ENCODE results near the gene MYO16. TPM values are rescaled to one million over a fixed set of nuclear protein-coding genes. Genes with fewer than 3 reads are reported as not detected.

The MYO16 gene
- total RNA-seq, 6 experiments from 2014 or later: not detected

- Mint-ChIP-seq H3K27me3 (ENCODE audit: insufficient read depth) (peaks cover 2% of the 10 kb centered on the region; the same call in 1 of the 2 replicates), H3K4me3 (no peak overlapping the region), H3K4me1 (ENCODE audit: low read depth) (no peaks in the 10 kb centered on the region), H3K27ac (no peak overlapping the region), H3K9me3 (no peaks in the 10 kb centered on the region), H3K36me3 (ENCODE audit: low read depth) (no peaks in the 10 kb centered on the region)
- no peak for TF ChIP-seq CTCF (IDR thresholded peaks at IDR 0.05)
- DNase-seq: no peak
Measured at GRCh38 chr13:109114162-109114561, 484.8 kb downstream of the MYO16 start.

- no peak overlapping the region for H3K4me3 Mint-ChIP-seq
- no peak overlapping the region for H3K27ac Mint-ChIP-seq
- peaks cover 2% of the 10 kb centered on the region; the same call in 1 of the 2 replicates for H3K27me3 Mint-ChIP-seq (ENCODE audit: insufficient read depth)
- no peak for TF ChIP-seq CTCF (IDR thresholded peaks at IDR 0.05)
- H3K9me3 Mint-ChIP-seq: no peaks in the 10 kb centered on the region
- DNase-seq: no peak
- H3K36me3 Mint-ChIP-seq (ENCODE audit: low read depth): no peaks in the 10 kb centered on the region
- no peaks in the 10 kb centered on the region for H3K4me1 Mint-ChIP-seq (ENCODE audit: low read depth)
Measured at GRCh38 chr13:109114991-109115390, 485.6 kb downstream of the MYO16 start.

- no peak overlapping the region for H3K27ac Mint-ChIP-seq
- no peaks in the 10 kb centered on the region for H3K9me3 Mint-ChIP-seq
- no peak for DNase-seq
- H3K4me1 Mint-ChIP-seq (ENCODE audit: low read depth): no peaks in the 10 kb centered on the region
- peaks cover 2% of the 10 kb centered on the region; the same call in 1 of the 2 replicates for H3K27me3 Mint-ChIP-seq (ENCODE audit: insufficient read depth)
- no peak overlapping the region for H3K4me3 Mint-ChIP-seq
- no peaks in the 10 kb centered on the region for H3K36me3 Mint-ChIP-seq (ENCODE audit: low read depth)
- TF ChIP-seq CTCF (IDR thresholded peaks at IDR 0.05): no peak
Measured at GRCh38 chr13:109118521-109118920, 489.1 kb downstream of the MYO16 start.

- Mint-ChIP-seq H3K36me3 (ENCODE audit: low read depth) (no peaks in the 10 kb centered on the region), H3K27me3 (ENCODE audit: insufficient read depth) (no peaks in the 10 kb centered on the region), H3K4me1 (ENCODE audit: low read depth) (no peaks in the 10 kb centered on the region), H3K27ac (no peak overlapping the region), H3K9me3 (no peaks in the 10 kb centered on the region), H3K4me3 (no peak overlapping the region)
- TF ChIP-seq CTCF (IDR thresholded peaks at IDR 0.05): no peak
- DNase-seq: no peak
Measured at GRCh38 chr13:109119896-109120295, 490.5 kb downstream of the MYO16 start.

- Mint-ChIP-seq H3K36me3 (ENCODE audit: low read depth) (no peaks in the 10 kb centered on the region), H3K4me1 (ENCODE audit: low read depth) (no peaks in the 10 kb centered on the region), H3K4me3 (no peak overlapping the region), H3K27ac (no peak overlapping the region), H3K9me3 (no peaks in the 10 kb centered on the region), H3K27me3 (ENCODE audit: insufficient read depth) (peaks cover 6% of the 10 kb centered on the region)
- no peak for TF ChIP-seq CTCF (IDR thresholded peaks at IDR 0.05)
- DNase-seq: no peak
Measured at GRCh38 chr13:109121826-109122225, 492.4 kb downstream of the MYO16 start.

GRCh38 chr13:109123971-109124370, 494.6 kb downstream of the MYO16 start:
- H3K9me3 Mint-ChIP-seq: no peaks in the 10 kb centered on the region
- no peak overlapping the region for H3K4me3 Mint-ChIP-seq
- no peak overlapping the region for H3K27ac Mint-ChIP-seq
- no peaks in the 10 kb centered on the region for H3K36me3 Mint-ChIP-seq (ENCODE audit: low read depth)
- no peaks in the 10 kb centered on the region for H3K4me1 Mint-ChIP-seq (ENCODE audit: low read depth)
- TF ChIP-seq CTCF (IDR thresholded peaks at IDR 0.05): peak; percentile 15; the same call in 1 of the 2 replicates
- no peak for DNase-seq
- peaks cover 10% of the 10 kb centered on the region for H3K27me3 Mint-ChIP-seq (ENCODE audit: insufficient read depth)

Measured in HFFc6 (cell line).